ENCODE measurements around the gene REEP2. TPM values are rescaled to one million over a fixed set of nuclear protein-coding genes. Genes with fewer than 3 reads are reported as not detected.
A peak's percentile ranks its signal among the peaks of the same experiment; 100 is the strongest.

The REEP2 gene
- total and polyA plus RNA-seq, 2 experiments from 2014 or later, result 20.5 to 29.8 TPM

DNA sequence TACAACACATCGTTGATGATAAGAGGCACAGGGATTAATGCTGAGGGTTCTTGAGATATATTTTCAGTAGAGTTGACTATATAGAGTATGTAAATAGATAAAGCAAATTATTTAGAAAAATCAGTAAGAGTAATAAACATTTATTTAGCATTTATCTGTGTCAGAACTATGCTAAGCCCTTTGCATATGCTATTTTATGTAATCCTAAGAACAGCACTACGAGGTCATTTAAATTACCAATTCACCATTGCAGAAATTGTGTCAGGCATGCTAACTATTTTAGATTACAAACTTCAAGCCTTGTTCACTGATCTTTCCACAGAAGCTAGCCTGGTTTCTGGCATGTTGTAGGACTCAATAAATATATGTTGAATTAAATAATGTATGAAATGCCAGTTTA is 20.4 kb upstream of the REEP2 start (continued):
- TF ChIP-seq, protein P1, sequence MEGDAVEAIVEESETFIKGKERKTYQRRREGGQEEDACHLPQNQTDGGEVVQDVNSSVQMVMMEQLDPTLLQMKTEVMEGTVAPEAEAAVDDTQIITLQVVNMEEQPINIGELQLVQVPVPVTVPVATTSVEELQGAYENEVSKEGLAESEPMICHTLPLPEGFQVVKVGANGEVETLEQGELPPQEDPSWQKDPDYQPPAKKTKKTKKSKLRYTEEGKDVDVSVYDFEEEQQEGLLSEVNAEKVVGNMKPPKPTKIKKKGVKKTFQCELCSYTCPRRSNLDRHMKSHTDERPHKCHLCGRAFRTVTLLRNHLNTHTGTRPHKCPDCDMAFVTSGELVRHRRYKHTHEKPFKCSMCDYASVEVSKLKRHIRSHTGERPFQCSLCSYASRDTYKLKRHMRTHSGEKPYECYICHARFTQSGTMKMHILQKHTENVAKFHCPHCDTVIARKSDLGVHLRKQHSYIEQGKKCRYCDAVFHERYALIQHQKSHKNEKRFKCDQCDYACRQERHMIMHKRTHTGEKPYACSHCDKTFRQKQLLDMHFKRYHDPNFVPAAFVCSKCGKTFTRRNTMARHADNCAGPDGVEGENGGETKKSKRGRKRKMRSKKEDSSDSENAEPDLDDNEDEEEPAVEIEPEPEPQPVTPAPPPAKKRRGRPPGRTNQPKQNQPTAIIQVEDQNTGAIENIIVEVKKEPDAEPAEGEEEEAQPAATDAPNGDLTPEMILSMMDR (conservative IDR thresholded peaks at IDR 0.05; ENCODE audit: low read depth in 2 of 2), result no peak
- TF ChIP-seq ZNF331 (CRISPR knock-in tag; IDR thresholded peaks at IDR 0.05; ENCODE audit: low read depth), result no peak
- TF ChIP-seq CREB1 (CRISPR knock-in tag; IDR thresholded peaks at IDR 0.05; ENCODE audit: low read depth), result no peak
- TF ChIP-seq ZNF114 (CRISPR knock-in tag; IDR thresholded peaks at IDR 0.05), result no peak
- TF ChIP-seq NANOG (IDR thresholded peaks at IDR 0.05; ENCODE audit: borderline replicate concordance), result no peak
- no peak for TF ChIP-seq STAT1 (IDR thresholded peaks at IDR 0.05; ENCODE audit: unreplicated experiment)

DNA sequence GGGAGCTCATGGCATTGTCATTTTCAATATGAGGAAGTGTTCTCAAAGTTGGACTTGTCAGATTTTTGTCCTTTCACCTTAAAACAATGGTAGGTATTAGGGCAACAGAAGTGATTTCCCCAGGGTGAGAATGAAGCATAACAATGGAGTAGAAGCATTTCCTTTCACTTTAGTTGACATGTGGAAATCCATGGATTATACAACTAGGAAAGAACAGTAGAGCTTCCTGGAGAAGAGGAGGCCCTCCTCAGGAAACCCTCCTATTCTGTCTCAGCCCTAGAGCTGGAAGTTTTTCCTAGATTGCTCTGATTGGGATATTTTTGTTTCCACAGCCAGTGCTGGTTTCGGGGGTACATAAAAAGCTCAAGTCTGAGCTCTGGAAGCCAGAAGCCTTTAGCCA is 13.8 kb upstream of the REEP2 start:
- no peaks in the 10 kb centered on the region for H3K4me1 Mint-ChIP-seq
- no peak for ATAC-seq
- TF ChIP-seq, protein P2, sequence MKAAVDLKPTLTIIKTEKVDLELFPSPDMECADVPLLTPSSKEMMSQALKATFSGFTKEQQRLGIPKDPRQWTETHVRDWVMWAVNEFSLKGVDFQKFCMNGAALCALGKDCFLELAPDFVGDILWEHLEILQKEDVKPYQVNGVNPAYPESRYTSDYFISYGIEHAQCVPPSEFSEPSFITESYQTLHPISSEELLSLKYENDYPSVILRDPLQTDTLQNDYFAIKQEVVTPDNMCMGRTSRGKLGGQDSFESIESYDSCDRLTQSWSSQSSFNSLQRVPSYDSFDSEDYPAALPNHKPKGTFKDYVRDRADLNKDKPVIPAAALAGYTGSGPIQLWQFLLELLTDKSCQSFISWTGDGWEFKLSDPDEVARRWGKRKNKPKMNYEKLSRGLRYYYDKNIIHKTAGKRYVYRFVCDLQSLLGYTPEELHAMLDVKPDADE (IDR thresholded peaks at IDR 0.05), result no peak
- no peak for TF ChIP-seq EZH2 (IDR thresholded peaks at IDR 0.05; ENCODE audit: low read depth, unreplicated experiment)
- TF ChIP-seq, protein P3, sequence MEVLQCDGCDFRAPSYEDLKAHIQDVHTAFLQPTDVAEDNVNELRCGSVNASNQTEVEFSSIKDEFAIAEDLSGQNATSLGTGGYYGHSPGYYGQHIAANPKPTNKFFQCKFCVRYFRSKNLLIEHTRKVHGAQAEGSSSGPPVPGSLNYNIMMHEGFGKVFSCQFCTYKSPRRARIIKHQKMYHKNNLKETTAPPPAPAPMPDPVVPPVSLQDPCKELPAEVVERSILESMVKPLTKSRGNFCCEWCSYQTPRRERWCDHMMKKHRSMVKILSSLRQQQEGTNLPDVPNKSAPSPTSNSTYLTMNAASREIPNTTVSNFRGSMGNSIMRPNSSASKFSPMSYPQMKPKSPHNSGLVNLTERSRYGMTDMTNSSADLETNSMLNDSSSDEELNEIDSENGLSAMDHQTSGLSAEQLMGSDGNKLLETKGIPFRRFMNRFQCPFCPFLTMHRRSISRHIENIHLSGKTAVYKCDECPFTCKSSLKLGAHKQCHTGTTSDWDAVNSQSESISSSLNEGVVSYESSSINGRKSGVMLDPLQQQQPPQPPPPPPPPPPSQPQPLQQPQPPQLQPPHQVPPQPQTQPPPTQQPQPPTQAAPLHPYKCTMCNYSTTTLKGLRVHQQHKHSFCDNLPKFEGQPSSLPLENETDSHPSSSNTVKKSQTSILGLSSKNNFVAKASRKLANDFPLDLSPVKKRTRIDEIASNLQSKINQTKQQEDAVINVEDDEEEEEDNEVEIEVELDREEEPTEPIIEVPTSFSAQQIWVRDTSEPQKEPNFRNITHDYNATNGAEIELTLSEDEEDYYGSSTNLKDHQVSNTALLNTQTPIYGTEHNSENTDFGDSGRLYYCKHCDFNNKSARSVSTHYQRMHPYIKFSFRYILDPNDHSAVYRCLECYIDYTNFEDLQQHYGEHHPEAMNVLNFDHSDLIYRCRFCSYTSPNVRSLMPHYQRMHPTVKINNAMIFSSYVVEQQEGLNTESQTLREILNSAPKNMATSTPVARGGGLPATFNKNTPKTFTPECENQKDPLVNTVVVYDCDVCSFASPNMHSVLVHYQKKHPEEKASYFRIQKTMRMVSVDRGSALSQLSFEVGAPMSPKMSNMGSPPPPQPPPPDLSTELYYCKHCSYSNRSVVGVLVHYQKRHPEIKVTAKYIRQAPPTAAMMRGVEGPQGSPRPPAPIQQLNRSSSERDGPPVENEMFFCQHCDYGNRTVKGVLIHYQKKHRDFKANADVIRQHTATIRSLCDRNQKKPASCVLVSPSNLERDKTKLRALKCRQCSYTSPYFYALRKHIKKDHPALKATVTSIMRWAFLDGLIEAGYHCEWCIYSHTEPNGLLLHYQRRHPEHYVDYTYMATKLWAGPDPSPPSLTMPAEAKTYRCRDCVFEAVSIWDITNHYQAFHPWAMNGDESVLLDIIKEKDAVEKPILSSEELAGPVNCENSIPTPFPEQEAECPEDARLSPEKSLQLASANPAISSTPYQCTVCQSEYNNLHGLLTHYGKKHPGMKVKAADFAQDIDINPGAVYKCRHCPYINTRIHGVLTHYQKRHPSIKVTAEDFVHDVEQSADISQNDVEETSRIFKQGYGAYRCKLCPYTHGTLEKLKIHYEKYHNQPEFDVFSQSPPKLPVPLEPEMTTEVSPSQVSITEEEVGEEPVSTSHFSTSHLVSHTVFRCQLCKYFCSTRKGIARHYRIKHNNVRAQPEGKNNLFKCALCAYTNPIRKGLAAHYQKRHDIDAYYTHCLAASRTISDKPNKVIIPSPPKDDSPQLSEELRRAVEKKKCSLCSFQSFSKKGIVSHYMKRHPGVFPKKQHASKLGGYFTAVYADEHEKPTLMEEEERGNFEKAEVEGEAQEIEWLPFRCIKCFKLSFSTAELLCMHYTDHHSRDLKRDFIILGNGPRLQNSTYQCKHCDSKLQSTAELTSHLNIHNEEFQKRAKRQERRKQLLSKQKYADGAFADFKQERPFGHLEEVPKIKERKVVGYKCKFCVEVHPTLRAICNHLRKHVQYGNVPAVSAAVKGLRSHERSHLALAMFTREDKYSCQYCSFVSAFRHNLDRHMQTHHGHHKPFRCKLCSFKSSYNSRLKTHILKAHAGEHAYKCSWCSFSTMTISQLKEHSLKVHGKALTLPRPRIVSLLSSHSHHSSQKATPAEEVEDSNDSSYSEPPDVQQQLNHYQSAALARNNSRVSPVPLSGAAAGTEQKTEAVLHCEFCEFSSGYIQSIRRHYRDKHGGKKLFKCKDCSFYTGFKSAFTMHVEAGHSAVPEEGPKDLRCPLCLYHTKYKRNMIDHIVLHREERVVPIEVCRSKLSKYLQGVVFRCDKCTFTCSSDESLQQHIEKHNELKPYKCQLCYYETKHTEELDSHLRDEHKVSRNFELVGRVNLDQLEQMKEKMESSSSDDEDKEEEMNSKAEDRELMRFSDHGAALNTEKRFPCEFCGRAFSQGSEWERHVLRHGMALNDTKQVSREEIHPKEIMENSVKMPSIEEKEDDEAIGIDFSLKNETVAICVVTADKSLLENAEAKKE (CRISPR knock-in tag; IDR thresholded peaks at IDR 0.05), result no peak
- TF ChIP-seq, protein P1 (conservative IDR thresholded peaks at IDR 0.05; ENCODE audit: low read depth in 2 of 2), result no peak
- TF ChIP-seq ZNF114 (CRISPR knock-in tag; IDR thresholded peaks at IDR 0.05), result no peak
- TF ChIP-seq, protein P4, sequence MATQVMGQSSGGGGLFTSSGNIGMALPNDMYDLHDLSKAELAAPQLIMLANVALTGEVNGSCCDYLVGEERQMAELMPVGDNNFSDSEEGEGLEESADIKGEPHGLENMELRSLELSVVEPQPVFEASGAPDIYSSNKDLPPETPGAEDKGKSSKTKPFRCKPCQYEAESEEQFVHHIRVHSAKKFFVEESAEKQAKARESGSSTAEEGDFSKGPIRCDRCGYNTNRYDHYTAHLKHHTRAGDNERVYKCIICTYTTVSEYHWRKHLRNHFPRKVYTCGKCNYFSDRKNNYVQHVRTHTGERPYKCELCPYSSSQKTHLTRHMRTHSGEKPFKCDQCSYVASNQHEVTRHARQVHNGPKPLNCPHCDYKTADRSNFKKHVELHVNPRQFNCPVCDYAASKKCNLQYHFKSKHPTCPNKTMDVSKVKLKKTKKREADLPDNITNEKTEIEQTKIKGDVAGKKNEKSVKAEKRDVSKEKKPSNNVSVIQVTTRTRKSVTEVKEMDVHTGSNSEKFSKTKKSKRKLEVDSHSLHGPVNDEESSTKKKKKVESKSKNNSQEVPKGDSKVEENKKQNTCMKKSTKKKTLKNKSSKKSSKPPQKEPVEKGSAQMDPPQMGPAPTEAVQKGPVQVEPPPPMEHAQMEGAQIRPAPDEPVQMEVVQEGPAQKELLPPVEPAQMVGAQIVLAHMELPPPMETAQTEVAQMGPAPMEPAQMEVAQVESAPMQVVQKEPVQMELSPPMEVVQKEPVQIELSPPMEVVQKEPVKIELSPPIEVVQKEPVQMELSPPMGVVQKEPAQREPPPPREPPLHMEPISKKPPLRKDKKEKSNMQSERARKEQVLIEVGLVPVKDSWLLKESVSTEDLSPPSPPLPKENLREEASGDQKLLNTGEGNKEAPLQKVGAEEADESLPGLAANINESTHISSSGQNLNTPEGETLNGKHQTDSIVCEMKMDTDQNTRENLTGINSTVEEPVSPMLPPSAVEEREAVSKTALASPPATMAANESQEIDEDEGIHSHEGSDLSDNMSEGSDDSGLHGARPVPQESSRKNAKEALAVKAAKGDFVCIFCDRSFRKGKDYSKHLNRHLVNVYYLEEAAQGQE (IDR thresholded peaks at IDR 0.05; ENCODE audit: unreplicated experiment), result no peak

More for the DNA sequence above, 13.8 kb upstream of the REEP2 start:
- H3K4me3 Mint-ChIP-seq, result no peak overlapping the region
- Histone ChIP-seq H3F3A (replicated peaks; ENCODE audit: low read depth) (no peaks in the 10 kb centered on the region), H3K4me1 (ENCODE audit: insufficient read depth) (no peaks in the 10 kb centered on the region), H3K36me3 (ENCODE audit: insufficient read depth) (peaks cover 35% of the 10 kb centered on the region), H3K79me2 (replicated peaks; ENCODE audit: insufficient read depth) (no peaks in the 10 kb centered on the region), H4K20me1 (replicated peaks; ENCODE audit: insufficient read depth) (no peaks in the 10 kb centered on the region), H3K4me2 (no peak overlapping the region), H2AFZ (no peak overlapping the region), H3K4me3 (no peak overlapping the region), H3K27ac (ENCODE audit: low read depth) (no peak overlapping the region), H3K9me2 (ENCODE audit: insufficient read depth) (no peaks in the 10 kb centered on the region), H3K27me3 (ENCODE audit: insufficient read depth) (no peaks in the 10 kb centered on the region)
- DNase-seq (ENCODE audit: low spot score), result no peak
- no peaks in the 10 kb centered on the region for H3K9me3 Mint-ChIP-seq
- peaks cover 58% of the 10 kb centered on the region for H3K36me3 Mint-ChIP-seq (ENCODE audit: low read depth)
- peak overlapping the region; percentile 34; the same call in 1 of the 2 replicates for H3K27ac Mint-ChIP-seq
- peaks cover 3% of the 10 kb centered on the region for H3K27me3 Mint-ChIP-seq (ENCODE audit: insufficient read depth, low read depth, poor library complexity)

All from GM23338 (cell line).